COLO668 (cell line): ENCODE results near the gene DCK.

Experiments used
- DNase-seq: peaks from one replicate; lab custom pipeline; 2025; ENCODE audit not compliant: unreplicated experiment; lab: John Stamatoyannopoulos, UW

The DCK gene

GRCh38 chr4:71062436-71062835 lies 69.0 kb downstream of the DCK start:
- no peak for DNase-seq

DNA sequence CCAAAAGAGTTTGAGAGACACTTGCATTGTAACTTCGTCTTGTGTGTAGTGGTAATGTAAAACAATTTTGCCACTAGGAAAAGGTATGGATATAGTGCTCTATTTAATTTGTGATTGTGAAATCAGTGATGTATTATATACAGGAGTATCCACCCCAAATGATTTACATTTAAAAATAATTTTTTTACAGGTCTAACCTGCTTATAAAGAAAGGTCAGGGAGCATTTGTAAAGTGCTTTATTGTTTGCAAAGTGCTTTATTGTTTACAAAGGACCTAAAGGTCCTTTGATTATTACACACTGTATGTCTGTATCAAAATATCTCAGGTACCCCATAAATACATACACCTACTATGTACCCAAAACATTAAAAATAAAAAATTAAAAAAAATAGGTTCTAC lies 70.3 kb downstream of the DCK start:
- DNase-seq = no peak

- DNase-seq = no peak
These were observed 71.1 kb downstream of the DCK start for GRCh38 chr4:71064521-71064920.

GRCh38 chr4:71065991-71066510 lies 72.6 kb downstream of the DCK start:
- no peak for DNase-seq

DNA sequence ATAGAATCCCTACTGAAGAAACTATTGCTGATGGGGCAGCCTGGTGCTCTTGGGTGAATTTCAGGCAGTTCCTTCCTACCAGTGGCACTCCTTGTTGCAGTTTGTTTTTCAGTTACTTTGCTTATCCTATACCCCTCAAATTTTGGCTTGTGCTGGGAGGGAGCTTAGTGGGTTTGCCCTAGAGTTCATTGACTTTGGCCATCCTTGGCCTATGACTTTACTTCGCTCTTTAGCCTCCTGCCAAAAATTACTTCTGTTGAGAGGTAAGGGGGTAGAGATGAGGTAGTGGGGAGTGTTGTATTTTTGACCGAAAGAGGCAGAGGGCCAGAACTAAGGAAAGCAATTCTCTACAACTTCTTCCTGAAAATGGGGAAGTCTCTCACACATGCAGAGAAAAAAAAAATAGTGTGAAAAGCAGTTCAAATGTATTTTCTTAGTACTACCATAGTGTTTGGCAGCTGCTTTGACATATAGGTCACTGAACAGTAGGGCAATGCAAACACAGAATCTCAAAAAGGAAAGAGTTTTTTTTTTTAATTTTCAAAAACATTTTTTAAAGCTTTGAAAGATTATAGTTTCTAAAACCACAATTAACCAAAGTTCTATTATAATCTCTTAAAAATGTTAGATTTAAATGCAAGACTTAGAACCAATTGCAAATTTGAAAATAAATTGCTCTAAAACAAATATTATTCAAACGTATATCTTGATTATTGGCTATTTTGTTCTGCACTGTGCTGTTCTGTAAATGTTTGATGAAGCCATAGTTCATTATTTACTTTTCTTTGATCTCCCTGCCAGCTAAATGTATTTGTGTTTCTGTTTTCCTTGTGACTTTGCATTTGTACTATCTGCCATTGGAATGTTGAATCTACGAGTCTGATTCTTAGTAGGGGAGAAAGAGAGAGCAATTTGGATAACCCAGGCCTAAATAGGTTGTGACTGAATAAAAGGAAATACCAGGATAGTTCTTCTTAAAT lies 73.6 kb downstream of the DCK start:
- no peak for DNase-seq

DNA sequence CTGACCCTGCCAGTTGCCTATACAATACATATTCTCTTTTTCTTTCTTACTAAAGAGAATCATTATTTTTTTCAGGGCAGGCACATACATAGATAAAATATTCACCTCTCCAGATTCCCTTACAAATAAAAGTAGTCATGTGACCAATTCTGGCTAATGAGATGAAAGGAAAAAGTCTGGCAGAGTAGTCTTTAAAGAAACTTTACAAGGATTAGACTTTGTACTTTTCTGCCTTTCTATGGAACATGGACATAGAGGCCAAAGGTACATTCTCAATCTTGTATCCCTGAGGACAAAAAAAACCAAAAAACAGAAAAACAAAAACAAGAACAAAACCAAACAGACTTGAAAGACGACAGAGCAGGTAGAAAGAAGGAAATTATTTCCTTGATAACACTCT lies 75.6 kb downstream of the DCK start:
- DNase-seq = no peak

- no peak for DNase-seq
These were observed 76.6 kb downstream of the DCK start for GRCh38 chr4:71070015-71070414.

- no peak for DNase-seq
These were observed 81.2 kb downstream of the DCK start for GRCh38 chr4:71074452-71075299.
